ENCODE data around the gene TRAIP.

TRAIP gene

GRCh38 chr3:49876567-49876966 lies 20.2 kb upstream of the TRAIP start:
- no peaks in the 10 kb centered on the region for H3K79me2 ChIP-seq (ENCODE audit: control insufficient read depth, low read length)
- no peaks in the 10 kb centered on the region for H3K9me2 ChIP-seq (replicated peaks; ENCODE audit: control insufficient read depth, low read length)
- H3K4me1 ChIP-seq (ENCODE audit: control insufficient read depth, low read length), result peaks cover 14% of the 10 kb centered on the region
- H3K36me3 ChIP-seq (ENCODE audit: control insufficient read depth, low read length), result no peaks in the 10 kb centered on the region
- no peaks in the 10 kb centered on the region; the same call in 1 of the 2 replicates for H4K20me1 ChIP-seq (ENCODE audit: control insufficient read depth, insufficient read depth, low read depth, low read length)
- H3K4me3 ChIP-seq (ENCODE audit: low read length), result no peak overlapping the region
- no peaks in the 10 kb centered on the region for H3F3A ChIP-seq (ENCODE audit: control insufficient read depth, insufficient read depth)
- H3K4me2 ChIP-seq (ENCODE audit: low read length), result no peak overlapping the region
- no peak overlapping the region for H3K27ac ChIP-seq (ENCODE audit: low read depth, low read length)
- no peak for TF ChIP-seq CTCF (IDR thresholded peaks at IDR 0.05; ENCODE audit: low read depth, low read length, poor library complexity, severe bottlenecking)
- TF ChIP-seq EZH2phosphoT487 (IDR thresholded peaks at IDR 0.05; ENCODE audit: borderline replicate concordance, low read length), result no peak
- no peaks in the 10 kb centered on the region for H3K27me3 ChIP-seq (ENCODE audit: control insufficient read depth, low read length)
- no peaks in the 10 kb centered on the region for H3K9me3 ChIP-seq (ENCODE audit: control insufficient read depth, insufficient read depth, low read length)

- Histone ChIP-seq H3K4me2 (ENCODE audit: low read length) (no peak overlapping the region), H3K27ac (ENCODE audit: low read depth, low read length) (no peak overlapping the region), H4K20me1 (ENCODE audit: control insufficient read depth, insufficient read depth, low read depth, low read length) (no peaks in the 10 kb centered on the region; the same call in 1 of the 2 replicates), H3K9me2 (replicated peaks; ENCODE audit: control insufficient read depth, low read length) (no peaks in the 10 kb centered on the region), H3K36me3 (ENCODE audit: control insufficient read depth, low read length) (no peaks in the 10 kb centered on the region), H3K4me1 (ENCODE audit: control insufficient read depth, low read length) (peaks cover 16% of the 10 kb centered on the region), H3K9me3 (ENCODE audit: control insufficient read depth, insufficient read depth, low read length) (no peaks in the 10 kb centered on the region), H3F3A (ENCODE audit: control insufficient read depth, insufficient read depth) (no peaks in the 10 kb centered on the region), H3K79me2 (ENCODE audit: control insufficient read depth, low read length) (no peaks in the 10 kb centered on the region), H3K4me3 (ENCODE audit: low read length) (no peak overlapping the region), H3K27me3 (ENCODE audit: control insufficient read depth, low read length) (peaks cover 23% of the 10 kb centered on the region)
- TF ChIP-seq CTCF (IDR thresholded peaks at IDR 0.05; ENCODE audit: low read depth, low read length, poor library complexity, severe bottlenecking) (no peak), EZH2phosphoT487 (IDR thresholded peaks at IDR 0.05; ENCODE audit: borderline replicate concordance, low read length) (no peak)
Observed at GRCh38 chr3:49873623-49874022, 17.3 kb upstream of the TRAIP start.

GRCh38 chr3:49872801-49873281 lies 16.5 kb upstream of the TRAIP start:
- Histone ChIP-seq H3K36me3 (ENCODE audit: control insufficient read depth, low read length) (no peaks in the 10 kb centered on the region), H3K4me2 (ENCODE audit: low read length) (no peak overlapping the region), H4K20me1 (ENCODE audit: control insufficient read depth, insufficient read depth, low read depth, low read length) (no peaks in the 10 kb centered on the region; the same call in 1 of the 2 replicates), H3F3A (ENCODE audit: control insufficient read depth, insufficient read depth) (no peaks in the 10 kb centered on the region), H3K27ac (ENCODE audit: low read depth, low read length) (no peak overlapping the region), H3K9me2 (replicated peaks; ENCODE audit: control insufficient read depth, low read length) (no peaks in the 10 kb centered on the region), H3K27me3 (ENCODE audit: control insufficient read depth, low read length) (peaks cover 30% of the 10 kb centered on the region), H3K9me3 (ENCODE audit: control insufficient read depth, insufficient read depth, low read length) (no peaks in the 10 kb centered on the region), H3K4me3 (ENCODE audit: low read length) (no peak overlapping the region), H3K4me1 (ENCODE audit: control insufficient read depth, low read length) (peaks cover 16% of the 10 kb centered on the region), H3K79me2 (ENCODE audit: control insufficient read depth, low read length) (no peaks in the 10 kb centered on the region)
- TF ChIP-seq CTCF (IDR thresholded peaks at IDR 0.05; ENCODE audit: low read depth, low read length, poor library complexity, severe bottlenecking) (no peak), EZH2phosphoT487 (IDR thresholded peaks at IDR 0.05; ENCODE audit: borderline replicate concordance, low read length) (no peak)
